ENCODE results near the gene BCL11A. TPM values are rescaled to one million over a fixed set of nuclear protein-coding genes. Genes with fewer than 3 reads are reported as not detected.

The BCL11A gene
- total RNA-seq, 2 experiments from 2014 or later: 1.6 to 1.8 TPM

- Mint-ChIP-seq H3K9me3 (no peaks in the 10 kb centered on the region), H3K27me3 (peaks cover 46% of the 10 kb centered on the region), H3K4me1 (no peaks in the 10 kb centered on the region), H3K27ac (no peak overlapping the region), H3K36me3 (no peaks in the 10 kb centered on the region), H3K4me3 (no peak overlapping the region)
- DNase-seq: no peak
Measured at GRCh38 chr2:60541056-60541651, 12.3 kb downstream of the BCL11A start.

GRCh38 chr2:60540074-60540473 lies 13.4 kb downstream of the BCL11A start:
- no peak overlapping the region for H3K27ac Mint-ChIP-seq
- H3K9me3 Mint-ChIP-seq: no peaks in the 10 kb centered on the region
- DNase-seq: no peak
- no peaks in the 10 kb centered on the region for H3K36me3 Mint-ChIP-seq
- peaks cover 39% of the 10 kb centered on the region for H3K27me3 Mint-ChIP-seq
- no peaks in the 10 kb centered on the region for H3K4me1 Mint-ChIP-seq
- no peak overlapping the region for H3K4me3 Mint-ChIP-seq

GRCh38 chr2:60539140-60539539 lies 14.3 kb downstream of the BCL11A start:
- DNase-seq: no peak
- Mint-ChIP-seq H3K27me3 (peaks cover 31% of the 10 kb centered on the region), H3K36me3 (no peaks in the 10 kb centered on the region), H3K9me3 (no peaks in the 10 kb centered on the region), H3K4me1 (no peaks in the 10 kb centered on the region), H3K4me3 (no peak overlapping the region), H3K27ac (no peak overlapping the region)

GRCh38 chr2:60538101-60538500 lies 15.4 kb downstream of the BCL11A start:
- Mint-ChIP-seq H3K4me3 (no peak overlapping the region), H3K27ac (no peak overlapping the region), H3K9me3 (no peaks in the 10 kb centered on the region), H3K36me3 (no peaks in the 10 kb centered on the region), H3K4me1 (no peaks in the 10 kb centered on the region), H3K27me3 (peaks cover 34% of the 10 kb centered on the region)
- DNase-seq: no peak

- Mint-ChIP-seq H3K36me3 (no peaks in the 10 kb centered on the region), H3K9me3 (no peaks in the 10 kb centered on the region), H3K27me3 (peaks cover 38% of the 10 kb centered on the region), H3K27ac (no peak overlapping the region), H3K4me1 (no peaks in the 10 kb centered on the region), H3K4me3 (no peak overlapping the region)
- no peak for DNase-seq
Measured at GRCh38 chr2:60536746-60537145, 16.7 kb downstream of the BCL11A start.

GRCh38 chr2:60535685-60536312 lies 17.7 kb downstream of the BCL11A start:
- peaks cover 43% of the 10 kb centered on the region for H3K27me3 Mint-ChIP-seq
- no peaks in the 10 kb centered on the region for H3K9me3 Mint-ChIP-seq
- H3K4me3 Mint-ChIP-seq: no peak overlapping the region
- no peak for DNase-seq
- peaks cover 1% of the 10 kb centered on the region for H3K4me1 Mint-ChIP-seq
- no peak overlapping the region for H3K27ac Mint-ChIP-seq
- H3K36me3 Mint-ChIP-seq: no peaks in the 10 kb centered on the region

- H3K27ac Mint-ChIP-seq: no peak overlapping the region
- H3K36me3 Mint-ChIP-seq: no peaks in the 10 kb centered on the region
- H3K4me1 Mint-ChIP-seq: peaks cover 5% of the 10 kb centered on the region
- no peaks in the 10 kb centered on the region for H3K9me3 Mint-ChIP-seq
- peaks cover 46% of the 10 kb centered on the region for H3K27me3 Mint-ChIP-seq
- H3K4me3 Mint-ChIP-seq: no peak overlapping the region
- no peak for DNase-seq
Measured at GRCh38 chr2:60534892-60535684, 18.4 kb downstream of the BCL11A start.

- no peak overlapping the region for H3K4me3 Mint-ChIP-seq
- H3K27ac Mint-ChIP-seq: no peak overlapping the region
- H3K27me3 Mint-ChIP-seq: peaks cover 50% of the 10 kb centered on the region
- no peaks in the 10 kb centered on the region for H3K9me3 Mint-ChIP-seq
- H3K36me3 Mint-ChIP-seq: no peaks in the 10 kb centered on the region
- no peak for DNase-seq
- peaks cover 6% of the 10 kb centered on the region for H3K4me1 Mint-ChIP-seq
Measured at GRCh38 chr2:60534052-60534685, 19.3 kb downstream of the BCL11A start.

- Mint-ChIP-seq H3K4me1 (peaks cover 6% of the 10 kb centered on the region), H3K36me3 (no peaks in the 10 kb centered on the region), H3K9me3 (no peaks in the 10 kb centered on the region), H3K4me3 (no peak overlapping the region), H3K27me3 (peaks cover 49% of the 10 kb centered on the region), H3K27ac (no peak overlapping the region)
- DNase-seq: no peak
Measured at GRCh38 chr2:60533101-60534051, 20.1 kb downstream of the BCL11A start.

GRCh38 chr2:60532421-60532820 lies 21.0 kb downstream of the BCL11A start:
- H3K27ac Mint-ChIP-seq: no peak overlapping the region
- H3K27me3 Mint-ChIP-seq: peaks cover 49% of the 10 kb centered on the region

GRCh38 chr2:60531701-60532133 lies 21.7 kb downstream of the BCL11A start:
- H3K4me1 Mint-ChIP-seq: peaks cover 6% of the 10 kb centered on the region
- no peaks in the 10 kb centered on the region for H3K36me3 Mint-ChIP-seq
- H3K27me3 Mint-ChIP-seq: peaks cover 48% of the 10 kb centered on the region
- no peaks in the 10 kb centered on the region for H3K9me3 Mint-ChIP-seq
- H3K27ac Mint-ChIP-seq: no peak overlapping the region
- DNase-seq: no peak
- H3K4me3 Mint-ChIP-seq: no peak overlapping the region

More at GRCh38 chr2:60532421-60532820, 21.0 kb downstream of the BCL11A start:
- H3K9me3 Mint-ChIP-seq: no peaks in the 10 kb centered on the region
- H3K4me1 Mint-ChIP-seq: peaks cover 6% of the 10 kb centered on the region
- no peak for DNase-seq
- H3K4me3 Mint-ChIP-seq: no peak overlapping the region
- no peaks in the 10 kb centered on the region for H3K36me3 Mint-ChIP-seq

GRCh38 chr2:60530660-60531281 lies 22.7 kb downstream of the BCL11A start:
- Mint-ChIP-seq H3K9me3 (no peaks in the 10 kb centered on the region), H3K4me1 (peaks cover 10% of the 10 kb centered on the region), H3K36me3 (no peaks in the 10 kb centered on the region), H3K4me3 (no peak overlapping the region), H3K27ac (no peak overlapping the region), H3K27me3 (peaks cover 42% of the 10 kb centered on the region)
- DNase-seq: no peak

- no peak for DNase-seq
- H3K4me1 Mint-ChIP-seq: peaks cover 15% of the 10 kb centered on the region
- no peak overlapping the region for H3K27ac Mint-ChIP-seq
- no peaks in the 10 kb centered on the region for H3K36me3 Mint-ChIP-seq
- H3K27me3 Mint-ChIP-seq: peaks cover 42% of the 10 kb centered on the region
- no peak overlapping the region for H3K4me3 Mint-ChIP-seq
- H3K9me3 Mint-ChIP-seq: no peaks in the 10 kb centered on the region
Measured at GRCh38 chr2:60529785-60530627, 23.4 kb downstream of the BCL11A start.

Data from activated naive CD8-positive, alpha-beta T cell treated with anti-CD3 and anti-CD28 coated beads for 36 hours (primary cell).